ENCODE results near the gene NFYA.
A peak's percentile ranks its signal among the peaks of the same experiment; 100 is the strongest.

The NFYA gene

DNA sequence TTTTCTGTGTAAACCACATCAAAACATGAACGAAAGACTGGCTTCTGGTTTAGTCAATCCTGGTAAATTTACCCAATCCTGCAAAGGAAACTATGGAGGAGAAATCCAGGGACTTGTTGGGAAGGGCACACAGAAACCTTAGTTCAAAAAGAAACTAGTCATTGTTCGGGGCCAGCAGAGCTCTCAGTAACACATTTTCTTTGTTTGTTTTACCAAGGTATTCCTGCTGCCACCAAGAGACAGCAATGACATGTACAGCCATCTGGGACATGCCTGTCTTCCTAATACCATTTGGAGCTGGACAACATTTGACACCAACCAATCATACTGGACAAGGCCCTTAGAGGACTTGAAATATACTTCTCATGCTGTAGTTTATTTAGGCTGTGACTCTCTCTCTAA lies 8.9 kb upstream of the NFYA start:
- H3K27me3 ChIP-seq (ENCODE audit: control insufficient read depth, insufficient read depth, low read length), result no peaks in the 10 kb centered on the region
- H3K36me3 ChIP-seq (ENCODE audit: control insufficient read depth, insufficient read depth, low read length), result no peaks in the 10 kb centered on the region
- peaks cover 4% of the 10 kb centered on the region for H3K4me1 ChIP-seq (ENCODE audit: control insufficient read depth, insufficient read depth, low read length)
- H3K9me3 ChIP-seq (ENCODE audit: control insufficient read depth, insufficient read depth, low read length), result no peaks in the 10 kb centered on the region
- H3K4me3 ChIP-seq (ENCODE audit: low read depth, low read length), result no peak overlapping the region
- H3K9ac ChIP-seq (ENCODE audit: low read depth, low read length), result no peak overlapping the region

DNA sequence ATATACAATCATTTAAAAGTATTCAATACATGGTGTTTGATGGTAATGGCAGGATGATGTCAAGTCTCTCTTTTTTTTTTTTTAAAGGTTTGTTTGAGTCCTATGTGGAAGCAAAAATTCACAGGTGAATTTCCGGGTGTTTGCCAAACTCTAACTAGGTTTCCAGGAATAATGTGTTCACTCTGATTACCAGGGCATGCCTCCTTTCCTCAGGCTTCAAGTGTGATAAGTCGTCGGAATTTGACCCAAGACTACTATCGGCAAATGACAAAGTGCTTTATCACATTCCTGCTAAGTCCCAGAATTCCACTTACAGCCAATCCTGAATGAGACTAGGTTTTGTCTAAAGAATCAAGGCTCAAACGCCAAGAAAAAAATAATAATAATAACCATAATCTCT lies 7.9 kb upstream of the NFYA start:
- no peaks in the 10 kb centered on the region for H3K27me3 ChIP-seq (ENCODE audit: control insufficient read depth, insufficient read depth, low read length)
- no peaks in the 10 kb centered on the region for H3K9me3 ChIP-seq (ENCODE audit: control insufficient read depth, insufficient read depth, low read length)
- H3K36me3 ChIP-seq (ENCODE audit: control insufficient read depth, insufficient read depth, low read length), result no peaks in the 10 kb centered on the region
- no peak overlapping the region for H3K4me3 ChIP-seq (ENCODE audit: low read depth, low read length)
- H3K4me1 ChIP-seq (ENCODE audit: control insufficient read depth, insufficient read depth, low read length), result no peaks in the 10 kb centered on the region
- no peak overlapping the region for H3K9ac ChIP-seq (ENCODE audit: low read depth, low read length)

DNA sequence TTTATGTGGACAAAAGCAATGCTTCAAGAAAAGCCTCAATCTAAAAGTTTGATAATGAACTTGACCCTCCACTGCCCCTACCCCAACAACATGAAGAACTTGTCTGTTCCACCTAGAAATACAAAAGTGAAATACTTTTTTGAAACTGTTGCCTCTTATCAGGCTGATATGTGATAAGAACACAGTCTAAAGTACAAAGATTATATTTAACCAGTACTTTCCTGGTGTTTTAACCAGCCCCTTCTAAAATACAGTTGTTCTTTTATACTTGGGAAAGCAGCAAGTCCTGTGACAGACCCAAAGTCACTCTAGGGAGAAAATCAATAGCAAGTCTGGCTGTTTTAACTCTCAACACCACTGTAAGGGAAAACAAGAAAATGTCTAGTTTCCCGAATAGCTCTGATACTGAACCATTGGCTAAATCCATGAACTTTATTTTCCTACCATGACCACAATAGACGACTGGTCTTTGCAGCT lies 7.2 kb upstream of the NFYA start:
- peaks cover 2% of the 10 kb centered on the region for H3K4me1 ChIP-seq (ENCODE audit: control insufficient read depth, insufficient read depth, low read length)
- H3K9me3 ChIP-seq (ENCODE audit: control insufficient read depth, insufficient read depth, low read length), result no peaks in the 10 kb centered on the region
- H3K27me3 ChIP-seq (ENCODE audit: control insufficient read depth, insufficient read depth, low read length), result no peaks in the 10 kb centered on the region
- no peaks in the 10 kb centered on the region for H3K36me3 ChIP-seq (ENCODE audit: control insufficient read depth, insufficient read depth, low read length)
- no peak overlapping the region for H3K4me3 ChIP-seq (ENCODE audit: low read depth, low read length)
- no peak overlapping the region for H3K9ac ChIP-seq (ENCODE audit: low read depth, low read length)

DNA sequence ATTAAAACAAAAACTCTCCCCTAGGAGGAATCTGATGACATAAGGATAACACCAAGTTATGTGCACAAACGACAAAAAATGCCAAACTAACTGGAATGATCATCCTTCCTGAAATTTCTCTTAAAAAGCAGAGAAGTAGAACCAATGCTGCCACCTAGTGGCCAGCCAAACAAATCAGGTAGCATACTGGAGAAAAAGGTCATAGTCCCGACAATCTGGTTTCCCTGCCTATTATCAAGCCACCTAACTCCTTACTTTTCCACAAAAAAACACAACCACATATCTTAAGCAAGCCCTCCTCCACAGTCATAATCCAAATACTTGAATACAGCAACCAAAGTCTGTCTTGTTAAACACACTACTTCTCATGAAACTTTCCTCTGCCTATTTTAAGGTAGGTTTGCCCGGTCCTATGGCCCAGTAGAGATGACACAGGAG lies 5.9 kb upstream of the NFYA start:
- no peaks in the 10 kb centered on the region for H3K36me3 ChIP-seq (ENCODE audit: control insufficient read depth, insufficient read depth, low read length)
- peaks cover 8% of the 10 kb centered on the region for H3K4me1 ChIP-seq (ENCODE audit: control insufficient read depth, insufficient read depth, low read length)
- no peaks in the 10 kb centered on the region for H3K9me3 ChIP-seq (ENCODE audit: control insufficient read depth, insufficient read depth, low read length)
- H3K4me3 ChIP-seq (ENCODE audit: low read depth, low read length), result no peak overlapping the region
- H3K27me3 ChIP-seq (ENCODE audit: control insufficient read depth, insufficient read depth, low read length), result no peaks in the 10 kb centered on the region
- H3K9ac ChIP-seq (ENCODE audit: low read depth, low read length), result no peak overlapping the region

DNA sequence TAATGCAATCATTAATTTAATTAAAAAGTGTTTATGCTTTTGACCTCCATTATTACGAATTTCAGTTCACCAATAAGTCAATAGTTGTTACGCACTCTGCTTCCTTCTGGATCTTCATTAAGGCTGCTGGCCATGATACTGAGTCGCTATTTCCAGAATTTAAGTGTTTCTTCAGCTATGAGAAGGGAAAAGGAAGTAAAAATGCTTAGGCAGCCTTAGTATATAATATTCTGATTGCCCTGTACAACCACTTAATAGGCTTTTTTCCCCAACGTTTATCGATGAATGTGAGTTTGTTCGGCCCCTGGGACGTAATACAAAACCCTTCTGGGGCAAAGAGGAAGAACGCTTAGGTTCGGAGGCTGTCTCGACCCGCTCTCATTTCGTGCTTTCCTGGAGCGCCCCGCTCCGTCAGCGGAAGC lies 1.3 kb upstream of the NFYA start:
- Histone ChIP-seq H3K27me3 (ENCODE audit: control insufficient read depth, insufficient read depth, low read length) (no peaks in the 10 kb centered on the region), H3K9ac (ENCODE audit: low read depth, low read length) (peak overlapping the region; percentile 97), H3K4me3 (ENCODE audit: low read depth, low read length) (peak overlapping the region; percentile 95), H3K36me3 (ENCODE audit: control insufficient read depth, insufficient read depth, low read length) (no peaks in the 10 kb centered on the region), H3K4me1 (ENCODE audit: control insufficient read depth, insufficient read depth, low read length) (peaks cover 18% of the 10 kb centered on the region), H3K9me3 (ENCODE audit: control insufficient read depth, insufficient read depth, low read length) (no peaks in the 10 kb centered on the region)

DNA sequence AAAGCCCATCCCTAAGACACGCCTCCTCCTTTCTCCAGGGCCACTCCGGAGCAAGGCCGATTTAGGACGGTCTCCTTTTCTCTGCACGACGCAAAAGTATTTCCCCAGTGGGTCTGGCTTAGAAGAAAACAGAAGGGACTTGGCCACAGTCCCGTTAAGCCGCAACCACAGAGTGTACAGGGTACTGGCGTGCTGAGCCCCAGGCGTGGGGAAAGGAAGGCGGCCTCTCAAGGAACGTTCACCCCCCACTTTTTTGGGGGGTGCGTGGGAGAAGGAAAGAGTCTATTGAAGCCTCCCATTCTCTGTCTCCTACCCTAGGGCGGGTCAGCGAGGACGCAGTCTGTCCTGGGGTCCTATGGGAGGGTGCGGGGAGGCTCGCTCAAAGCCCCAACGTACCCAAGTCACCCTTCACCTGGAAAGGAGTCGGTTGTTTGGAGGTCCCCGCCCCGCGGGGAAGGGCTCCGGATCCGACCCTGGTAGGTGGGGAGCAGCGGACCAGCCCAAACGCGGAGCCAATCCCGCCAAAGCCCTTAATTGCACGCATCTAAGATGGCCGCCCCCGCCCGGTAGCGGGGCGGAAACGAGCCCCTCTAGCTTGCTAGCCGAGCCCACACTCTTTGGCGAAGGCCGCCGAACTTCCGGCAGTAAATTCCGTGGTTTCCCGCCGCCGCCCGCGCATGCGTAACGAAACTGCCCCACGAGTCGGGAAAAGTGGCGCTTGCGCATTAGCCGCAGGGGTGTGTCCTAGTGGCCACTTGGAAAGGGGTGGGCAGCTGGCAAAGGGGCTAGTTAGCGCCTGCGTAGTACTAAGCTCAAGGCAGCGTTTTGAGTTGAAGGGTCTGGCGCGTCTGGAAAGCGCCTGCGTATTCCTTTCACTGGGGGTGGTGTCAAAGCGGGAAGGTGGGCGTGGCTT lies 595 bp upstream of the NFYA start, which contains the start of gene OARD1:
TSS of gene OARD1 (minus strand) at position 434 of the 913 bp plus-strand sequence. CDS start 722 bp downstream, outside the sequence.
- H3K4me3 ChIP-seq (ENCODE audit: low read depth, low read length), result peak within 1 kb of the TSS; percentile 95
- H3K9ac ChIP-seq (ENCODE audit: low read depth, low read length), result peak within 1 kb of the TSS; percentile 97
- H3K36me3 ChIP-seq (ENCODE audit: control insufficient read depth, insufficient read depth, low read length), result no peaks in the 10 kb centered on the region
- no peaks in the 10 kb centered on the region for H3K27me3 ChIP-seq (ENCODE audit: control insufficient read depth, insufficient read depth, low read length)
- peaks cover 18% of the 10 kb centered on the region for H3K4me1 ChIP-seq (ENCODE audit: control insufficient read depth, insufficient read depth, low read length)
- H3K9me3 ChIP-seq (ENCODE audit: control insufficient read depth, insufficient read depth, low read length), result no peaks in the 10 kb centered on the region

DNA sequence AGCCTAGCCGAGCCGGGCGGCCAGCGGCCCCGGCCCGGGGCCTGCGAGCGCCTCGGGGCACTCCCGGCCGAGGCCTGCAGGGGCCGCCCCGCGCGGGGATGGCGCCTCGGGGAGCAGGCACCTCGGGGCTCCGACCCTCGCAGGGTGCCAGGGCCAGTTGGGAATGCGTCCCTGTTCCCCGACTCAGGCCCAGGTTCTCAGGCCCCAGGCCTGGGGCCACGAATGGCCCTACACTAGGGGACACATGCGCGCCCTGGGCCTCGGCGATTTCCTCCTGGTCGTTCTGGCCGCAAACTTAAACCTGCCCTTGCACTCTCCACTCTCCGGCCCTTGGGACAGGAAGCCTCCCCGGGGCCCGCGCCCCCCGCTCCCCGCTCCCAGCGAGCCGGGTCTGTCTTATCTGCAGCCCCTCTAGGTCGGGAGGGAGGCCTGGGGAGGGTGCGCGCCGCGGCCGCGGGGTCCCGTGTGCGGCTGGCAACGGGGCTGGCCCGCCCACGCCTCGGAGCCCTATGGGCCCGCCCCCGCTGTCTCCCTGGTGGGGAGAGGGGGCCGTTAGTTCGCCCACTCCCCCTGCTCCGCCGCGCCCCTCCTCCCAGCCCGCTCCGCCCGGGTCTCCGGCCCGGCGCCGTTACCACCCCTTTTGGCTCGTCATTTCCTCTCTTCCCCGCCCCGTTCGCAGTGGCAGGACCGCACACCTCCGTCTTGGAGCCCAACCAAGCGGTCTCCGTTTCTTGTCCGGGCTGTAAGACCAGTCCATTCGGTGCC lies 611 bp downstream of the NFYA start:
- Histone ChIP-seq H3K4me1 (ENCODE audit: control insufficient read depth, insufficient read depth, low read length) (peaks cover 18% of the 10 kb centered on the region), H3K9ac (ENCODE audit: low read depth, low read length) (peak overlapping the region; percentile 89), H3K27me3 (ENCODE audit: control insufficient read depth, insufficient read depth, low read length) (no peaks in the 10 kb centered on the region), H3K36me3 (ENCODE audit: control insufficient read depth, insufficient read depth, low read length) (no peaks in the 10 kb centered on the region), H3K9me3 (ENCODE audit: control insufficient read depth, insufficient read depth, low read length) (no peaks in the 10 kb centered on the region), H3K4me3 (ENCODE audit: low read depth, low read length) (peak overlapping the region; percentile 95)

DNA sequence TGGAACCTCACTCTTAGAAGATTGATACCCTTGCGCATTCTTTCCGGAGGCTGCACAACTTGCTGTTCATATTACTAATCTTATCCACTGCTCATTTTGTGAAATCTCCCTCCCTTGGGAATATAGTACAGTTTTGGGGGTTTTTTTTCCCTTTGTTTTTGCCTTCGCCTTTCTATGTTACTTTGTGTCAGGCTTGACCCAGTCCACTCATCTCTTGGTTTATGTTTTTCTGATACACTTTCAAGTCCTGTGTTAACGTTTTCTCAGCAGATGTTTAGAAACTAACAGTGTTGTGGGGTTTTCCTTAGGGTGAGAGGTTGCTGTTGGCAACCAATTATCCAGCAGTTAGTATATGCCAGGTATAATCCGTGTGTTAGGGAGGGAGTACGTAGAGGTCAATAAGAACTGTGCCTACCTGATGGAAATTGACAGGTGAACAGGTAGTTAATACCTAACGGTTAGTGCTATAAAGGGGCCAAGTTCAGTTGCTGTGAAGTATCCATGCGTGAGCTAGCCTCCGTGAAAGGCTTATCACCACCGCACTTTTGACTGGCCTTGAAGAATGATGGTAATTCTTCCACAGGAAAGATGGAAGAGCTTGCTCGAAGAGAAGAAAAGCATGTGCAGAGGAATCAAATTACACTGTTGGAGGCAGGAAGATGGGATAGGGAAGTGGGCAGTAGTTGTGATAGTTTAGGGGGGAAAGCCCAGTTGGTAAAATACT lies 1.4 kb downstream of the NFYA start:
- Histone ChIP-seq H3K36me3 (ENCODE audit: control insufficient read depth, insufficient read depth, low read length) (peaks cover 3% of the 10 kb centered on the region), H3K4me3 (ENCODE audit: low read depth, low read length) (peak overlapping the region; percentile 95)

DNA sequence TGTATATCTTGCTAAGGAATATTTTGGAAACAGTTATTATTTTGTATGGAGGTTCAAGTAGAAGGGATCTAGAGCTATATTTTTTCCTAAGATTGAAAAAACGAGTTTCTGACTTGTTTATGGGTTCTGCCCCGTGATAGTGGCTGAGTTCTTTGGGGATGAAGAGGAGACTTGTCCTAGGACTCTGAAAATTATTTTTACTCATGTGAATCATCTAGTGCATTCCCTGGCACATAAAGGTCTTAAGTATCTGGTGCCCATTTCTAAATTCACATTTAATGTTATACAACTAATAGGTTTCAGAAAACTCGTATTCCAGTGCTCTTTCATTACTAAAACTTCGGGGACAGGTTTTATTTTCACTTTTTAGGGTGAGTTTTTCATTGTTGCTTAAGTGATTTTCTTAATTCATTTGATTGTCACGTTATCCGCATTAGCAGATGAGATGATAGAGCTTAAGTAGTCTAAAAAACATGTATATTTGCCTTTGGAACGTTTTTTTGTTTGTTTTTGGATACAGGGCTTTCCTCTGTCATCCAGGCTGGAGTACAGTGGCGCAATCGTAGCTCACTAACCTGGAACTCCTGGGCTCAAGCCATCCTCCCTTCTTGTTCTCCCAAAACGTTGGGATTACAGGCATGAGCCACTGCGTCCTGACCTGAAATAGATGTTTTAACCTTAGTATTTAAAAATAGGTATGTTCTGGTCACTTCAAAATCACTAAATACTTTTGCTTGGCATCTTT lies 2.1 kb downstream of the NFYA start:
- Histone ChIP-seq H3K4me1 (ENCODE audit: control insufficient read depth, insufficient read depth, low read length) (peaks cover 18% of the 10 kb centered on the region), H3K36me3 (ENCODE audit: control insufficient read depth, insufficient read depth, low read length) (peaks cover 3% of the 10 kb centered on the region), H3K4me3 (ENCODE audit: low read depth, low read length) (peak overlapping the region; percentile 95), H3K9ac (ENCODE audit: low read depth, low read length) (peak overlapping the region; percentile 8), H3K27me3 (ENCODE audit: control insufficient read depth, insufficient read depth, low read length) (no peaks in the 10 kb centered on the region), H3K9me3 (ENCODE audit: control insufficient read depth, insufficient read depth, low read length) (no peaks in the 10 kb centered on the region)

More for the DNA sequence above, 1.4 kb downstream of the NFYA start:
- H3K9ac ChIP-seq (ENCODE audit: low read depth, low read length), result peak overlapping the region; percentile 73
- H3K9me3 ChIP-seq (ENCODE audit: control insufficient read depth, insufficient read depth, low read length), result no peaks in the 10 kb centered on the region
- peaks cover 18% of the 10 kb centered on the region for H3K4me1 ChIP-seq (ENCODE audit: control insufficient read depth, insufficient read depth, low read length)
- no peaks in the 10 kb centered on the region for H3K27me3 ChIP-seq (ENCODE audit: control insufficient read depth, insufficient read depth, low read length)

DNA sequence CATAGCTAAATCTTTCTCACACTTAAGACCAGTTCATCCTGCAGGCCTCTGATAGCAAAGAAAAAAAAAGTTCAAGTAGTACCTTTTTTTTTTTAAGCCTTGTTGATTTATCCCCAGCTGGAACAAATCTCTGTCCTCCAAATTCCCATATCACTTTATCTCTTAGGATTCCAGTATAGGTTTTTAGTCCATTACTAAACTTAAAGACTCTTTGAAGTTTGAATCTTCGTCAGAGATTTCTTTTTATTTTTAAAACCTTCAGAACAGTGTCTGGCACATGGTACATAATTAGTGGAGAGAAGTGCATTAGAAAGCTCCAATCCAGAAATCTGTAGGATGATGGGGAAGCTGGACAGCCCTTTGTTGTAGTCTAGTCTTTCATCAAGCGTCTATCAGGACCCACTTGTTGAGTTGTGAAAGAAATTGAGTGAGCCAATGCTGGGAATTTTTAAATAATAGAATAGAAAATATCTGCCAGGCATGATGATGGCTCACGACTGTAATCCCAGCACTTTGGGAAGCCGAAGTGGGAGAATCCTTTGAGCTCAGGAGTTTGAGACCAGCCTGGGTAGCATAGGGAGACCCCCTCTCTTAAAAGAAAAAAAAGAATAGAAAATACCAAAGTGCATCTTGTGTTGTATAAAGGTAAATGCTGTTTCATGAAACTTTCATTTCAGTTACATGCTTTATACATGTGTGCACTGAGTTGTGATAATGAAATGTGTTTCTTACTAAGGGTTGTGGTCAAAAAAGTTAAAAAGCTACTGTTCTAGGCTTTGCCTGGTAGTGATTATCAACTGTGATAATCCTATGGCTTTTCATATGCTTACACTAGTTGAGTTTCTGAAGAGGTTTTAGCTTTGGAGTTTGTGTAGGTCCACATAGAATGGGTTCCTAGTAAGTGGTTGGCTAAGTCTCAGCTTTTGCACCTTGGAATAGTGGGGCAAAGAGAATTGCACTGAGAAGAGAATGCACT lies 3.2 kb downstream of the NFYA start:
- Histone ChIP-seq H3K9me3 (ENCODE audit: control insufficient read depth, insufficient read depth, low read length) (no peaks in the 10 kb centered on the region), H3K4me1 (ENCODE audit: control insufficient read depth, insufficient read depth, low read length) (peaks cover 12% of the 10 kb centered on the region), H3K27me3 (ENCODE audit: control insufficient read depth, insufficient read depth, low read length) (no peaks in the 10 kb centered on the region), H3K9ac (ENCODE audit: low read depth, low read length) (no peak overlapping the region), H3K36me3 (ENCODE audit: control insufficient read depth, insufficient read depth, low read length) (peaks cover 8% of the 10 kb centered on the region), H3K4me3 (ENCODE audit: low read depth, low read length) (no peak overlapping the region)

Data from iPS-15b (cell line).